Tibial nerve (tissue), 4 donors: Measurements from ENCODE around the gene VENTX. TPM values are rescaled to one million over a fixed set of nuclear protein-coding genes. Genes with fewer than 3 reads are reported as not detected.
A peak's percentile ranks its signal among the peaks of the same experiment; 100 is the strongest.
"Not testable (repeated sequence)": the region's sequence is repeated elsewhere in the genome, so short reads cannot be mapped to it uniquely, and the experiment has no call there.

Source experiments
- DNase-seq, 2 donors: peaks; one replicate each; pipeline ENCODE4 v3.0.0-alpha.2; 2019; ENCODE audit warnings: low spot score in 2 of 2
- H3K27ac ChIP-seq, 4 donors: fragments of 200-600 bp; sonication (generic) in 3 of 4; one replicate each; pipeline ENCODE4 v1.5.1; 2017 to 2019; ENCODE audit warnings: mild to moderate bottlenecking in 1 of 4
- H3K27me3 ChIP-seq, 2 donors: fragments of 200-600 bp; sonication (generic) in 1 of 2; one replicate each; pipeline versions ENCODE4 v1.5.1 to v1.6.0; 2017 to 2019
- H3K36me3 ChIP-seq, 3 donors: fragments of 200-600 bp; sonication (generic); one replicate each; pipeline ENCODE4 v1.5.1; 2018 to 2019
- H3K4me1 ChIP-seq, 4 donors: fragments of 200-600 bp; sonication (generic) in 3 of 4; one replicate each; pipeline ENCODE4 v1.5.1; 2017 to 2019
- H3K4me3 ChIP-seq, 4 donors: fragments of 200-600 bp; sonication (generic) in 3 of 4; one replicate each; pipeline ENCODE4 v1.5.1; 2017 to 2019; ENCODE audit warnings: mild to moderate bottlenecking in 1 of 4, moderate library complexity in 1 of 4
- H3K9me3 ChIP-seq, 4 donors: fragments of 200-600 bp; sonication (generic) in 3 of 4; one replicate each; pipeline ENCODE4 v1.5.1; 2017 to 2019
- CTCF ChIP-seq, 5 experiments: fragments of 200-600 bp in 3 of 5; fragments of 450-650 bp in 2 of 5; sonication (generic) in 3 of 5; IDR thresholded peaks; one replicate each; pipeline ENCODE4 v1.5.1; 2016 to 2019; ENCODE audit warnings: antibody characterized with exemption in 5 of 5, mild to moderate bottlenecking in 3 of 5, moderate library complexity in 2 of 5
- EP300 ChIP-seq, 2 donors: sonication (generic); formaldehyde crosslinking; IDR thresholded peaks; one replicate each; pipeline ENCODE4 v1.6.1; 2017; ENCODE audit warnings: antibody characterized with exemption in 2 of 2, mild to moderate bottlenecking in 1 of 2
- POLR2A ChIP-seq, 2 donors: fragments of 450-650 bp; IDR thresholded peaks; one replicate each; pipeline ENCODE4 v1.6.1; 2017; ENCODE audit warnings: antibody characterized with exemption in 2 of 2, mild to moderate bottlenecking in 2 of 2, moderate library complexity in 2 of 2
- WGBS, 2 donors: methylation state at CpG; one replicate each; pipeline ENCODE4 v1.1.5; 2018; 5-methylcytosine and 5-hydroxymethylcytosine counted together
- total RNA-seq, 4 donors: library from RNA; depleted of rRNA; stranded (reverse); fragments of >200 nt; gene quantifications; one replicate each; pipeline ENCODE4 v1.1.0, GENCODE V29; 2016

The VENTX gene
- total RNA-seq, 4 donors from 2014 or later = 2.5 to 10.5 (median 4.9) TPM

DNA sequence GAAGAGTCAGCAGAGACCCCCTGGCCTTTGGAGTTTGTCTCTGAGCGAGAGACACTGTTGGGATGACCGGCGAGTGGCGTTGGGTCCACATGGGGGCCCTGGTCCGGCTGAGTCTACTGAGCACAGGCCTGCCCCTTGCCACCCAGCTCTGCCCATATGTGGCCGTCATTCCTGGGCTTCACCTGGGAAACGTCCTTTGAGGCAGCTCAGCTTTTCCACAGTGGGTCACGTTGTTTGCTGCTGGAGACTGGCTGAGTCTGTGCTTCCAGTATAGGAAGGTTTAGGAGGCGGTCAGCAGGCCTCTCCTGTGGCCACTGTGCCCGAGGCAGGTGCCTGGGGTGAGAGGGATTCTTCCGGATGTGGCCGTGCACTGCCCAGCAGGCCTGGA, 21.9 kb downstream of the VENTX start:
- Histone ChIP-seq H3K4me1 (peaks cover 0 to 60% (median 42%) of the 10 kb centered on the region in 4 donors), H3K4me3 (no peak overlapping the region), H3K27me3 (no peaks in the 10 kb centered on the region), H3K27ac (peak overlapping the region; percentile 2 to 94 (median 72)), H3K9me3 (no peaks in the 10 kb centered on the region), H3K36me3 (no peaks in the 10 kb centered on the region)
- DNase-seq = no peak
- TF ChIP-seq POLR2A (IDR thresholded peaks at IDR 0.05) (peak in 1 of 2 donors; percentile 32), EP300 (IDR thresholded peaks at IDR 0.05) (no peak)
- WGBS, 2 donors = 65 to 66% methylated on average over 11 to 12 of the region's 12 CpGs

DNA sequence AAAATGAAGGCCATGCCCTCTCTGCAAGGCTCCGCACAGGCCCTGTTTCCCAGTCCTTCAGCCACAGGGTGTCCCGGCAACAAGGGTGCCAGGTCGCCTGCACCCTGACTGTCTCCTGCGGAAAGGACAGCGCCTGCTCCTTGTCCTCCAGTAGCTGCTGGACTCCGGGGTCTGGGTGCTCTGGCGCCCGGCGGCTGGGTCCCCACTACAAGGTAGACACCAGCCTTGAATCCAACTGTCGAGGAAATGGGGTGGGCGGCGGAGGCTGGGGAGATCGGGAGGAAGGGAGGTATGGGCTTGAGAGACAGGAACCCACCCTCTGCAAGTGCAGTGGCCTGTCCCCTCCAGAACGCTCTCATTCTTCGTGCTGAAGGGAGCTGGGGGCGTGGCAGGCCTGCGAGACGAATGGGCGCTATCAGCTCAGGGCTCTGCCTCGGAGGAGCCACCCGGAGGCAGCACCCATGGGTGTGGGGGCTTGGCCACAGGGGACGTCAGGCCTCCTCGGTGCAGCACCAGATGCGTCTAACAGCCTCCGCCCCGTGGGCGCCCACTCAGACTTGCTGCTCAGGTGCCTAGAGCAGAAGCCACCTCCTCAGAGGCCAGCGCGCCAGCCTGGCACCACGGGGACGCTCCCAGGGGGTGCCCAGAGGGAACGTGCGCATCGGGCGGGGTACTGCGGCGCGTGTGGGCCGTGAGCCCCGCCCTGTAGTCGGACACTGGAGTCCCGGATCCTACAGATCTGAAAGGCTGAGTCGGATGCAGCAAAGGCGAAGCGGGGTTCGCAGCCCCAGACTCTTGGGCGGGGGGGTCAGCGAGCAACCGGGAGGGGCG, 23.5 kb downstream of the VENTX start:
- DNase-seq = no peak
- TF ChIP-seq CTCF (IDR thresholded peaks at IDR 0.05) = no peak
- peak in 1 of 2 donors; percentile 42 for TF ChIP-seq EP300 (IDR thresholded peaks at IDR 0.05)
- peak in 1 of 2 donors; percentile 5 for TF ChIP-seq POLR2A (IDR thresholded peaks at IDR 0.05)
- Histone ChIP-seq H3K27me3 (no peaks in the 10 kb centered on the region), H3K4me3 (peak overlapping the region; percentile 58 to 91 (median 82)), H3K9me3 (no peaks in the 10 kb centered on the region), H3K4me1 (peaks cover 0 to 61% (median 42%) of the 10 kb centered on the region in 4 donors), H3K36me3 (no peaks in the 10 kb centered on the region), H3K27ac (peak overlapping the region; percentile 86 to 97 (median 94))
- 39 to 46% methylated on average over 19 to 26 of the region's 50 CpGs for WGBS, 2 donors

DNA sequence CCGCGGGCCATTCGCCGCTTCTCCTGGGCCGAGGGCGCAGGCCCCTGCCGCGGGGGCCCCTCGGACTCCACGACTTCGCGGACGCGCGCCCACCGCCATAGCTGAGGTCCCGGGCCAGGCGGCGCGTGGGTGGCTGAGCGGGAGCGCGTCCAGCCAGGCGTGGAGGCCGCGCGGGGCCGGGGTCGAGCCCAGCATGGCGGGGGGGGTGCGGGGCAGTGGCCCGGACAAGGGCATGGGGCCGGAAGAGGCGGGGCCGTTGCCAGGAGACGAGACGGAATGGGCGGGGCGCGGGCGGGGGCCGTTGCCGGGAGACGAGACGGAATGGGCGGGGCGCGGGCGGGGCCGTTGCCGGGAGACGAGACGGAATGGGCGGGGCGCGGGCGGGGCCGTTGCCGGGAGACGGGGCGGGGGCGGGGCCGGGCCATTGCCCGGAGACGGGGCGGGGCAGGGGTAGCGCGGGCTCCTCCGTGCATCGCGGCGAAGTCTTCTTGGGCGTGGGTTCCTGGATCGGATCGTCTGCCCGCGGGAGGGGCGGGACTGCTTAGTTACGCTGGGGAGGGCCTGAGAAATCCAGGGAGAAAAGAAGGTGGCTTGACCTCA, 24.2 kb downstream of the VENTX start:
- peak overlapping the region; percentile 58 to 91 (median 82) for H3K4me3 ChIP-seq
- H3K36me3 ChIP-seq = peaks cover 0 to 3% (median 0%) of the 10 kb centered on the region in 3 donors
- H3K27ac ChIP-seq = peak overlapping the region; percentile 86 to 97 (median 94)
- H3K27me3 ChIP-seq = no peaks in the 10 kb centered on the region
- DNase-seq = peak; percentile 77 to 88
- 0 to 1% methylated on average over 9 to 13 of the region's 79 CpGs for WGBS, 2 donors
- no peaks in the 10 kb centered on the region for H3K9me3 ChIP-seq
- peaks cover 0 to 61% (median 42%) of the 10 kb centered on the region in 4 donors for H3K4me1 ChIP-seq
- TF ChIP-seq EP300 (IDR thresholded peaks at IDR 0.05) = no peak
- peak; percentile 14 to 42 for TF ChIP-seq POLR2A (IDR thresholded peaks at IDR 0.05)

GRCh38 chr10:133262696-133263095, 25.0 kb downstream of the VENTX start:
- WGBS, 2 donors = 81 to 85% methylated on average over 13 to 14 of the region's 14 CpGs

GRCh38 chr10:133263674-133264073, 26.0 kb downstream of the VENTX start:
- Histone ChIP-seq H3K9me3 (no peaks in the 10 kb centered on the region), H3K36me3 (peaks cover 0 to 22% (median 0%) of the 10 kb centered on the region in 3 donors), H3K4me1 (peaks cover 0 to 44% (median 30%) of the 10 kb centered on the region in 4 donors), H3K27ac (no peak overlapping the region), H3K27me3 (no peaks in the 10 kb centered on the region), H3K4me3 (no peak overlapping the region)
- TF ChIP-seq CTCF (IDR thresholded peaks at IDR 0.05) (no peak), EP300 (IDR thresholded peaks at IDR 0.05) (no peak), POLR2A (IDR thresholded peaks at IDR 0.05) (no peak)
- WGBS, 2 donors = 87 to 89% methylated on average over 10 of the region's 10 CpGs
- no peak for DNase-seq

More at GRCh38 chr10:133262696-133263095, 25.0 kb downstream of the VENTX start:
- Histone ChIP-seq H3K4me3 (no peak overlapping the region), H3K9me3 (no peaks in the 10 kb centered on the region), H3K4me1 (peaks cover 0 to 53% (median 39%) of the 10 kb centered on the region in 4 donors), H3K27me3 (no peaks in the 10 kb centered on the region), H3K36me3 (peaks cover 0 to 12% (median 0%) of the 10 kb centered on the region in 3 donors), H3K27ac (no peak overlapping the region)
- no peak for DNase-seq
- TF ChIP-seq EP300 (IDR thresholded peaks at IDR 0.05) = no peak
- TF ChIP-seq POLR2A (IDR thresholded peaks at IDR 0.05) = no peak
- no peak for TF ChIP-seq CTCF (IDR thresholded peaks at IDR 0.05)

DNA sequence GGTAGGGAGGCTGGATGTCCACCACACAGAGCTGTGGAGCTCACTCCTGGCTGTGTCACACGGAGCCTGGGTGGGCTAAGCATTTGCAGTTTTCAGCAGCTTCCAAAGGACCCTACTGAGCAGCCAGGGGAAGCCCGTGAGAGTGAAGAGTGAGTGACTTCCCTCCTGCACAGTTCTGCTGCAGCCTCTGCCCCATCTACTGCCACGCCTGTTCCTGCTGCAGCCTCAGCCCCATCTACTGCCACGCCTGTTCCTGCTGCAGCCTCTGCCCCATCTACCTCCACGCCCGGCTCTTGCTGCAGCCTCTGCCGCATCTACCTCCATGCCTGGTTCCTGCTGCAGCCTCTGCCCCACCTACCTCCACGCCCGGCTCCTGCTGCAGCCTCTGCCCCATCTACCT, 26.8 kb downstream of the VENTX start:
- Histone ChIP-seq H3K4me3 (no peak overlapping the region), H3K4me1 (peaks cover 0 to 36% (median 22%) of the 10 kb centered on the region in 4 donors), H3K9me3 (no peaks in the 10 kb centered on the region), H3K27me3 (no peaks in the 10 kb centered on the region), H3K36me3 (peaks cover 0 to 30% (median 0%) of the 10 kb centered on the region in 3 donors), H3K27ac (no peak overlapping the region)
- DNase-seq = no peak
- TF ChIP-seq POLR2A (IDR thresholded peaks at IDR 0.05) (no peak), EP300 (IDR thresholded peaks at IDR 0.05) (no peak)
- WGBS, 2 donors = 74 to 75% methylated on average over 9 of the region's 9 CpGs

- H3K36me3 ChIP-seq = peaks cover 0 to 36% (median 0%) of the 10 kb centered on the region in 3 donors
- H3K4me3 ChIP-seq, DNase-seq, H3K27ac ChIP-seq, H3K9me3 ChIP-seq, H3K27me3 ChIP-seq: not testable (repeated sequence)
- WGBS, 2 donors = 79 to 84% methylated on average over 9 to 10 of the region's 10 CpGs
- peaks cover 0 to 30% (median 16%) of the 10 kb centered on the region in 4 donors for H3K4me1 ChIP-seq
Measured at GRCh38 chr10:133265052-133265451, 27.4 kb downstream of the VENTX start.
